Thyroid gland (tissue), 4 donors: Measurements from ENCODE around the gene FNIP1. TPM values are rescaled to one million over a fixed set of nuclear protein-coding genes. Genes with fewer than 3 reads are reported as not detected.

Source experiments
- DNase-seq, 2 donors: peaks; one replicate each; pipeline ENCODE4 v3.0.0-alpha.2; 2019
- H3K27ac ChIP-seq, 3 donors: fragments of 200-600 bp; sonication (generic); 1 replicate in 2 of 3; 2 replicates in 1 of 3; pipeline ENCODE4 v1.5.1; 2016 to 2019; ENCODE audit warnings: mild to moderate bottlenecking in 1 of 3, moderate library complexity in 1 of 3
- H3K27me3 ChIP-seq: fragments of 200-600 bp; sonication (generic); one replicate; pipeline ENCODE4 v1.5.1; 2019
- H3K36me3 ChIP-seq, 2 donors: fragments of 200-600 bp; sonication (generic); one replicate each; pipeline ENCODE4 v1.5.1; 2016 to 2019
- H3K4me1 ChIP-seq, 2 donors: fragments of 200-600 bp; sonication (generic); one replicate each; pipeline ENCODE4 v1.5.1; 2017 to 2019
- H3K4me3 ChIP-seq, 3 donors: fragments of 200-600 bp; sonication (generic); replicated peaks in 1 of 3; 1 replicate in 2 of 3; 2 replicates in 1 of 3; pipeline ENCODE4 v1.5.1; 2016; ENCODE audit warnings: mild to moderate bottlenecking in 1 of 3
- H3K9me3 ChIP-seq: fragments of 200-600 bp; sonication (generic); one replicate; pipeline ENCODE4 v1.5.1; 2017
- POLR2A ChIP-seq, 2 donors: fragments of 450-650 bp; IDR thresholded peaks; one replicate each; pipeline ENCODE4 v1.6.1; 2017; ENCODE audit warnings: antibody characterized with exemption in 2 of 2, mild to moderate bottlenecking in 2 of 2, moderate library complexity in 1 of 2
- WGBS, 2 donors: methylation state at CpG; one replicate each; pipeline ENCODE4 v1.1.5; 2017; 5-methylcytosine and 5-hydroxymethylcytosine counted together
- intact Hi-C: fragments of 100-400 bp; cut with DNase I; formaldehyde crosslinking; loops from one replicate; pipeline ENCODE4 v1.15.1; 2023
- total RNA-seq, 4 donors: library from RNA; depleted of rRNA; stranded (reverse); fragments of >200 nt; gene quantifications; one replicate each; pipeline ENCODE4 v1.2.3, GENCODE V29; 2016
- TF ChIP-seq, protein P1 (sequence below), 6 experiments: fragments of 200-600 bp in 3 of 6; fragments of 450-650 bp in 3 of 6; sonication (generic) in 3 of 6; IDR thresholded peaks; one replicate each; pipeline ENCODE4 v1.5.1; 2016 to 2019; ENCODE audit warnings: antibody characterized with exemption in 6 of 6, mild to moderate bottlenecking in 2 of 6, inconsistent platforms in 1 of 6, moderate library complexity in 1 of 6

Gene FNIP1
- total RNA-seq, 4 donors from 2014 or later = 55.3 to 91.7 (median 65.3) TPM

DNA sequence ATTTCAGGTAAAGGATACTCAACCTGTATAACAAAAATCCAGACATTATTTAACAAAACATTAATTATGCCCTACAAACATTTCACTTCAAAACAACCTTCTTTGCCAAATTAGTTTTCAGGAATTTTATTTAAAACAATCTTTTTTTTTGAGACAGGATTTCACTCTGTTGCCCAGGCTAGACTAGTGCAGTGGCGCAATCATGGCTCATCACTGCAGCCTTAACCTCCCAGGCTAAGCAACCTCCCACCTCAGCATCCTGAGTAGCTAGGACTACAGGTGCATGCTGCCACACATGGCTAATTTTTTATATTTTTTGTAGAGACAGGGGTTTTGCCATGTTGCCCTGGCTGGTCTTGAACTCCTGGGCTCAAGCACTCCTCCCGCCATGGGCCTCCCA is 3.9 kb downstream of the FNIP1 start:
- no peak for DNase-seq
- Histone ChIP-seq H3K36me3 (no peaks in the 10 kb centered on the region), H3K9me3 (no peaks in the 10 kb centered on the region), H3K4me1 (peaks cover 6 to 9% of the 10 kb centered on the region in 2 donors), H3K27me3 (no peaks in the 10 kb centered on the region), H3K4me3 (no peak overlapping the region), H3K27ac (no peak overlapping the region)
- intact Hi-C loops = loop anchor here (10.0 kb wide), 1 partner anchor 158 kb away; the partner anchor contains the start of gene RAPGEF6
- TF ChIP-seq, protein P1, sequence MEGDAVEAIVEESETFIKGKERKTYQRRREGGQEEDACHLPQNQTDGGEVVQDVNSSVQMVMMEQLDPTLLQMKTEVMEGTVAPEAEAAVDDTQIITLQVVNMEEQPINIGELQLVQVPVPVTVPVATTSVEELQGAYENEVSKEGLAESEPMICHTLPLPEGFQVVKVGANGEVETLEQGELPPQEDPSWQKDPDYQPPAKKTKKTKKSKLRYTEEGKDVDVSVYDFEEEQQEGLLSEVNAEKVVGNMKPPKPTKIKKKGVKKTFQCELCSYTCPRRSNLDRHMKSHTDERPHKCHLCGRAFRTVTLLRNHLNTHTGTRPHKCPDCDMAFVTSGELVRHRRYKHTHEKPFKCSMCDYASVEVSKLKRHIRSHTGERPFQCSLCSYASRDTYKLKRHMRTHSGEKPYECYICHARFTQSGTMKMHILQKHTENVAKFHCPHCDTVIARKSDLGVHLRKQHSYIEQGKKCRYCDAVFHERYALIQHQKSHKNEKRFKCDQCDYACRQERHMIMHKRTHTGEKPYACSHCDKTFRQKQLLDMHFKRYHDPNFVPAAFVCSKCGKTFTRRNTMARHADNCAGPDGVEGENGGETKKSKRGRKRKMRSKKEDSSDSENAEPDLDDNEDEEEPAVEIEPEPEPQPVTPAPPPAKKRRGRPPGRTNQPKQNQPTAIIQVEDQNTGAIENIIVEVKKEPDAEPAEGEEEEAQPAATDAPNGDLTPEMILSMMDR (IDR thresholded peaks at IDR 0.05) = no peak
- TF ChIP-seq POLR2A (IDR thresholded peaks at IDR 0.05) = no peak
- 97 to 99% methylated on average over 2 of the region's 2 CpGs for WGBS, 2 donors

DNA sequence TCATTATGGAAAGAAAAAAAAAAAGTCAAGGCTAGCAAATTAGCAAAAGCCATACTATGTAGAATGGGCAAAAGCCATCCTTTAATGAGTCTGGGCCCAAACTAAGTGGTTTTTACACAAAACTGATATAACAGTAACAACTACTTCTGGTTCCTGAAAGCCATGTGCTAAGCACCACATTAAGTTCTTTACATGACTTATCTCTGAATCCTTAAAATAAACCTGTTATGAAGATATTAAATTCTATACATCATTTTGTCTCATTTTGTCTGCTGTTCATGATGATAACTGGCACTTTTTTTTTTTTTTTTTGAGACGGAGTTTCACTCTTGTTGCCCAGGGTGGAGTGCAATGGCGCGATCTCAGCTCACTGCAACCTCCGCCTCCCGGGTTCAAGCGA is 5.0 kb downstream of the FNIP1 start:
- Histone ChIP-seq H3K36me3 (no peaks in the 10 kb centered on the region), H3K4me1 (peaks cover 6 to 17% of the 10 kb centered on the region in 2 donors), H3K9me3 (no peaks in the 10 kb centered on the region), H3K4me3 (no peak overlapping the region), H3K27me3 (no peaks in the 10 kb centered on the region), H3K27ac (no peak overlapping the region)
- WGBS, 2 donors = 96 to 97% methylated on average over 6 of the region's 6 CpGs
- DNase-seq = no peak
- intact Hi-C loops = loop anchor here (10.0 kb wide), 1 partner anchor 157 kb away; the partner anchor contains the start of gene RAPGEF6
- TF ChIP-seq POLR2A (IDR thresholded peaks at IDR 0.05) = no peak
- TF ChIP-seq, protein P1 (IDR thresholded peaks at IDR 0.05) = no peak

DNA sequence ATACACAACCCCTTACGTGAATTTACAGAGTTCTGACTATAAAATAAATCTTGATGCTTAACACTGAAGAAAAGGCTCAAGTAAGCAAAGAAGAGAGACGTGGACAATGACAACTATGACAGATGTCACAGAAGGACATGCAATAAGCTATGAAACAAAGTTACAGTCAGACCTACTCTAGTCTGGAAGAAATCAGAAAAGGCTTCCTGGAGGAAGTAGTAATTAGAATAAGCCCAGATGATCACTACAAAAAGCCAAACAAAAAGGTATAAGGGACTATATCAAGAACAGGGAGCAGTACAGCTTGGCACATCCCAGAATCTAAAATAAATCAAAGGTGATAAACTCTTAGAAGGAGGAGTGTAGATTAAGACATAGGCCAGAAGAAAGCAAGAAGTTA is 6.3 kb downstream of the FNIP1 start:
- no peaks in the 10 kb centered on the region for H3K9me3 ChIP-seq
- 92 to 93% methylated on average over 2 of the region's 2 CpGs for WGBS, 2 donors
- H3K27me3 ChIP-seq = no peaks in the 10 kb centered on the region
- no peaks in the 10 kb centered on the region for H3K36me3 ChIP-seq
- H3K4me3 ChIP-seq = no peak overlapping the region
- intact Hi-C loops = loop anchor here (10.0 kb wide), 1 partner anchor 156 kb away; the partner anchor contains the start of gene RAPGEF6
- TF ChIP-seq, protein P1 (IDR thresholded peaks at IDR 0.05) = no peak
- TF ChIP-seq POLR2A (IDR thresholded peaks at IDR 0.05) = no peak
- no peak for DNase-seq
- H3K27ac ChIP-seq = no peak overlapping the region
- H3K4me1 ChIP-seq = peaks cover 1 to 16% of the 10 kb centered on the region in 2 donors

DNA sequence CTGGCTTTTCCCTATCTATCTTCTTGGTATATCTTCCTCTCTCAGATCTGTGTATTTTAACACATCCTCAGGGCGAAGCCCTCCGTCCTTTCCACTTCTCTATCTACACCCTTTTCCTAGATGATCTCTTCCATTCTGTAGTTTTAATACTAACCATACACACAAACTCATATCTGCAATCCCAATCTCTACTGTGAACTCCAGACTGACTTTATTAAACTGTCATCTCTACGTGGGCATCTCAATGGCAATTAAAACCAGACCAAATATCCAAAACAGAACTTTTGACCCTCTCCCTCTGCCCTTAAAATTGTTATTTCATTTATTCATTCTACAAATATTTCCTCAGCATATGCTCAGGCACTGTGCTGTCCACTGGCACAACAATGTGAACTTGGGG is 7.1 kb downstream of the FNIP1 start:
- no peaks in the 10 kb centered on the region for H3K27me3 ChIP-seq
- no peak overlapping the region for H3K4me3 ChIP-seq
- no peak overlapping the region for H3K27ac ChIP-seq
- H3K4me1 ChIP-seq = peaks cover 0 to 9% of the 10 kb centered on the region in 2 donors
- intact Hi-C loops = loop anchor here (10.0 kb wide), 1 partner anchor 155 kb away; the partner anchor contains the start of gene RAPGEF6
- DNase-seq = no peak
- H3K9me3 ChIP-seq = no peaks in the 10 kb centered on the region
- WGBS, 2 donors = 88 to 93% methylated on average over 3 of the region's 3 CpGs
- TF ChIP-seq, protein P1 (IDR thresholded peaks at IDR 0.05) = no peak
- TF ChIP-seq POLR2A (IDR thresholded peaks at IDR 0.05) = no peak
- no peaks in the 10 kb centered on the region for H3K36me3 ChIP-seq

DNA sequence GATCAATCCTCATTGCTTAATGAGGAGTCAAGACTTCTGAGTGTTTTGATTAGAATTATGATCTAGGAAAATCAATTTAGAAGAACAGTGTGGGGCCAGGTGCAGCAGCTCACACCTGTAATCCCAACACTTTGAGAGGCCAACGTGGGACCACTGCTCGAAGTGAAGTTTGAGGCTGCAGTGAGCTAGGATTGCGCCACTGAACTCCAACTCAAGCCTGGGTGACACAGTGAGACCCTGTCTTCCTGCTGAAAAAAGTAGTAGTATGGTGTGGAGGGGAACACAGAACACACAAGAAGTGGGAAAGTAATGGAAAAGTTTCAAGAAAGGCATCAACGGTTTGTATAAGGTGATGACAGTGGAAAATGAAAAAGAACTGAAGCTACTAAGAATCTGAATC is 9.1 kb downstream of the FNIP1 start:
- no peaks in the 10 kb centered on the region for H3K36me3 ChIP-seq
- H3K9me3 ChIP-seq = no peaks in the 10 kb centered on the region
- intact Hi-C loops = no loop called here
- no peaks in the 10 kb centered on the region for H3K27me3 ChIP-seq
- no peak overlapping the region for H3K27ac ChIP-seq
- WGBS, 2 donors = 86 to 87% methylated on average over 4 of the region's 4 CpGs
- H3K4me1 ChIP-seq = peaks cover 11 to 16% of the 10 kb centered on the region in 2 donors
- TF ChIP-seq POLR2A (IDR thresholded peaks at IDR 0.05) = no peak
- H3K4me3 ChIP-seq = no peak overlapping the region
- DNase-seq = no peak
